H1 (cell line): Measurements from ENCODE around the gene NTMT1. TPM values are rescaled to one million over a fixed set of nuclear protein-coding genes. Genes with fewer than 3 reads are reported as not detected.

Experiments used
- CTCF ChIA-PET: fragments of 300-600 bp; sonication (Branson Sonifier 250); formaldehyde crosslinking; loops from one replicate; lab custom pipeline; 2021; ENCODE audit not compliant: partially characterized antibody; lab: Charles Lee
- POLR2A ChIA-PET: fragments of 300-600 bp; sonication (Branson Sonifier 250); formaldehyde crosslinking; loops from one replicate; lab custom pipeline; 2021; ENCODE audit warnings: inconsistent platforms; ENCODE audit not compliant: partially characterized antibody; lab: Charles Lee
- DNase-seq, 2 experiments: peaks; one replicate each; pipeline versions ENCODE4 v3.0.0 to v3.0.0-alpha.2; 2010 to 2022; ENCODE audit warnings: low spot score in 2 of 2, low read depth in 1 of 2, mixed read lengths in 1 of 2
- FAIRE-seq: peaks from 2 replicates; lab custom pipeline; 2011; peaks lifted over from hg19 to GRCh38; lab: Jason Lieb, UNC
- H2AFZ ChIP-seq: 2 replicates; pipeline ENCODE4 v1.8.1; 2012; ENCODE audit warnings: low read length, inconsistent platforms
- H2AK5ac ChIP-seq: 2 replicates; pipeline ENCODE4 v1.6.1; 2013; ENCODE audit warnings: low read depth, low read length
- H2BK120ac ChIP-seq: replicated peaks from 2 replicates; pipeline ENCODE3; 2013; ENCODE audit warnings: low read depth, low read length, inconsistent platforms
- H2BK12ac ChIP-seq: 2 replicates; pipeline ENCODE4 v1.6.1; 2013; ENCODE audit warnings: low read depth, low read length
- H2BK15ac ChIP-seq: 2 replicates; pipeline ENCODE4 v1.6.1; 2013; ENCODE audit warnings: low read length
- H2BK20ac ChIP-seq: 2 replicates; pipeline ENCODE4 v1.6.1; 2013; ENCODE audit warnings: low read length
- H2BK5ac ChIP-seq: 2 replicates; pipeline ENCODE4 v1.6.1; 2013; ENCODE audit warnings: low read depth, low read length
- H3K14ac ChIP-seq: 2 replicates; pipeline ENCODE4 v1.6.1; 2013; ENCODE audit warnings: inconsistent platforms; ENCODE audit not compliant: insufficient read length
- H3K18ac ChIP-seq: 2 replicates; pipeline ENCODE4 v1.6.1; 2013; ENCODE audit warnings: low read length; ENCODE audit errors: extremely low read depth
- H3K23ac ChIP-seq: 2 replicates; pipeline ENCODE4 v1.6.1; 2013; ENCODE audit warnings: inconsistent platforms; ENCODE audit not compliant: insufficient read length
- H3K23me2 ChIP-seq: 2 replicates; pipeline ENCODE4 v1.6.1; 2013; ENCODE audit warnings: low read depth, low read length
- H3K27ac ChIP-seq: 2 replicates; pipeline ENCODE4 v1.6.1; 2011; ENCODE audit warnings: low read depth, low read length, inconsistent platforms
- H3K27me3 ChIP-seq, 4 experiments: replicated peaks in 1 of 4; 1 replicate in 1 of 4; 2 replicates in 3 of 4; pipeline versions ENCODE4 v1.6.1 to v1.8.1; 2011 to 2013; ENCODE audit warnings: low read length in 3 of 4, mild to moderate bottlenecking in 3 of 4, inconsistent platforms in 2 of 4, mixed read lengths in 2 of 4, moderate library complexity in 1 of 4; ENCODE audit not compliant: control insufficient read depth in 3 of 4, insufficient read depth in 3 of 4; ENCODE audit errors: extremely low read depth in 1 of 4
- H3K36me3 ChIP-seq, 4 experiments: 2 replicates each; pipeline versions ENCODE4 v1.6.1 to v1.8.1; 2011 to 2013; ENCODE audit warnings: mild to moderate bottlenecking in 4 of 4, low read length in 3 of 4, moderate library complexity in 2 of 4, control low read depth in 1 of 4, inconsistent platforms in 1 of 4; ENCODE audit not compliant: insufficient read depth in 4 of 4, control insufficient read depth in 2 of 4
- H3K4ac ChIP-seq: replicated peaks from 2 replicates; pipeline ENCODE3; 2013; ENCODE audit warnings: low read length, low read depth, mixed read lengths, inconsistent platforms; ENCODE audit not compliant: insufficient read length
- H3K4me1 ChIP-seq, 4 experiments: replicated peaks in 1 of 4; 1 replicate in 1 of 4; 2 replicates in 3 of 4; pipeline versions ENCODE4 v1.6.1 to v1.8.1; 2011 to 2013; ENCODE audit warnings: low read length in 3 of 4, inconsistent platforms in 2 of 4, mixed read lengths in 1 of 4; ENCODE audit not compliant: insufficient read depth in 4 of 4, control insufficient read depth in 3 of 4
- H3K4me2 ChIP-seq, 2 experiments: 2 replicates each; pipeline versions ENCODE4 v1.6.1 to v1.8.1; 2011 to 2013; ENCODE audit warnings: low read depth in 2 of 2, low read length in 2 of 2, control low read depth in 1 of 2, inconsistent platforms in 1 of 2, mild to moderate bottlenecking in 1 of 2; ENCODE audit not compliant: insufficient read depth in 1 of 2
- H3K4me3 ChIP-seq, 4 experiments: fragments of 200-600, 300-600 bp in 1 of 4; sonication (generic), shearing (Covaris generic), sonication (Bioruptor Twin) in 1 of 4; 2 replicates each; pipeline versions ENCODE4 v1.5.1 to v1.8.1; 2011 to 2016; ENCODE audit warnings: low read length in 4 of 4, low read depth in 3 of 4, control low read depth in 2 of 4, inconsistent platforms in 2 of 4, mild to moderate bottlenecking in 2 of 4, mixed read lengths in 1 of 4, moderate library complexity in 1 of 4; ENCODE audit not compliant: insufficient read depth in 2 of 4; ENCODE audit errors: extremely low read depth in 1 of 4
- H3K56ac ChIP-seq: replicated peaks from 2 replicates; pipeline ENCODE3; 2013; ENCODE audit warnings: low read depth, mild to moderate bottlenecking, mixed read lengths, low read length, inconsistent platforms; ENCODE audit not compliant: insufficient read length
- H3K79me1 ChIP-seq: 2 replicates; pipeline ENCODE4 v1.6.1; 2013; ENCODE audit warnings: low read depth, low read length, control low read depth
- H3K79me2 ChIP-seq, 2 experiments: 2 replicates each; pipeline versions ENCODE4 v1.6.1 to v1.8.1; 2012 to 2013; ENCODE audit warnings: low read length in 2 of 2, mild to moderate bottlenecking in 2 of 2, inconsistent platforms in 1 of 2; ENCODE audit not compliant: insufficient read depth in 2 of 2, control insufficient read depth in 1 of 2
- H3K9ac ChIP-seq, 4 experiments: replicated peaks in 1 of 4; 1 replicate in 1 of 4; 2 replicates in 3 of 4; pipeline versions ENCODE4 v1.6.1 to v1.8.1; 2011 to 2013; ENCODE audit warnings: low read depth in 3 of 4, low read length in 3 of 4, control low read depth in 2 of 4, mild to moderate bottlenecking in 2 of 4, moderate library complexity in 2 of 4, inconsistent platforms in 1 of 4; ENCODE audit errors: extremely low read depth in 1 of 4
- H3K9me3 ChIP-seq, 2 experiments: 2 replicates each; pipeline versions ENCODE4 v1.6.1 to v1.8.1; 2012 to 2013; ENCODE audit warnings: mild to moderate bottlenecking in 2 of 2, moderate library complexity in 2 of 2, control low read depth in 1 of 2, inconsistent platforms in 1 of 2, low read depth in 1 of 2, low read length in 1 of 2, mixed read lengths in 1 of 2; ENCODE audit not compliant: insufficient read depth in 2 of 2
- H4K20me1 ChIP-seq, 2 experiments: replicated peaks in 1 of 2; 2 replicates each; pipeline versions ENCODE3 to v1.8.1; 2011 to 2013; ENCODE audit warnings: inconsistent platforms in 2 of 2, low read length in 2 of 2, mild to moderate bottlenecking in 1 of 2; ENCODE audit not compliant: insufficient read depth in 2 of 2, control insufficient read depth in 1 of 2
- H4K5ac ChIP-seq: 2 replicates; pipeline ENCODE4 v1.6.1; 2013; ENCODE audit warnings: low read length, low read depth, mixed read lengths, inconsistent platforms; ENCODE audit not compliant: insufficient read length
- H4K8ac ChIP-seq: 2 replicates; pipeline ENCODE4 v1.8.0; 2013; ENCODE audit warnings: mild to moderate bottlenecking, moderate library complexity, low read length, inconsistent platforms; ENCODE audit not compliant: insufficient read depth; ENCODE audit errors: extremely low read depth
- H4K91ac ChIP-seq: replicated peaks from 2 replicates; pipeline ENCODE3; 2013; ENCODE audit warnings: low read length, mixed read lengths, inconsistent platforms; ENCODE audit not compliant: insufficient read length
- ASH2L ChIP-seq: fragments of 200-600, 300-600 bp; sonication (generic); IDR thresholded peaks from one replicate; pipeline ENCODE4 v1.7.1; 2017; ENCODE audit warnings: low read length
- CHD2 ChIP-seq: IDR thresholded peaks from 2 replicates; pipeline ENCODE4 v1.6.1; 2012; ENCODE audit warnings: low read length, improper control_type of control experiment
- EZH2 ChIP-seq: fragments of 200-600 bp; sonication (generic); IDR thresholded peaks from 2 replicates; pipeline ENCODE4 v1.7.1; 2012; ENCODE audit warnings: low read depth, mild to moderate bottlenecking, moderate library complexity, low read length, inconsistent platforms; ENCODE audit not compliant: severe bottlenecking
- FOSL1 ChIP-seq: IDR thresholded peaks from 2 replicates; pipeline ENCODE4 v1.6.1; 2011; ENCODE audit warnings: mild to moderate bottlenecking, low read depth, low read length, moderate library complexity; ENCODE audit not compliant: insufficient read depth
- MAFK ChIP-seq: IDR thresholded peaks from 2 replicates; pipeline ENCODE4 v1.6.1; 2012; ENCODE audit warnings: low read depth, mild to moderate bottlenecking, improper control_type of control experiment, low read length
- NANOG ChIP-seq: IDR thresholded peaks from 2 replicates; pipeline ENCODE4 v1.6.1; 2011; ENCODE audit warnings: low read length, low read depth, mild to moderate bottlenecking, inconsistent platforms; ENCODE audit not compliant: insufficient read depth, poor library complexity, severe bottlenecking
- POU5F1 ChIP-seq: IDR thresholded peaks from 2 replicates; pipeline ENCODE4 v1.6.1; 2011; ENCODE audit warnings: low read depth, mild to moderate bottlenecking, low read length, moderate library complexity
- SIN3A ChIP-seq, 2 experiments: IDR thresholded peaks in 1 of 2; conservative IDR thresholded peaks in 1 of 2; 2 replicates each; pipeline ENCODE4 v1.6.1; 2011 to 2012; ENCODE audit warnings: low read length in 2 of 2, improper control_type of control experiment in 1 of 2, low read depth in 1 of 2, mild to moderate bottlenecking in 1 of 2
- SRF ChIP-seq: IDR thresholded peaks from 2 replicates; pipeline ENCODE4 v1.6.1; 2011; ENCODE audit warnings: mild to moderate bottlenecking, low read depth, low read length, moderate library complexity
- YY1 ChIP-seq: IDR thresholded peaks from 2 replicates; pipeline ENCODE4 v1.6.1; 2011; ENCODE audit warnings: low read depth, mild to moderate bottlenecking, low read length
- WGBS, 2 experiments: shearing (Covaris generic) in 1 of 2; methylation state at CpG; one replicate each; pipeline versions ENCODE4 v1.1.6 to v1.1.7; 2013 to 2015; ENCODE audit warnings: low lambda C conversion rate in 2 of 2, mixed read lengths in 2 of 2, inconsistent platforms in 1 of 2, low coverage in 1 of 2, missing lambda C conversion rate in 1 of 2; ENCODE audit not compliant: insufficient replicate concordance in 2 of 2, insufficient coverage in 1 of 2, insufficient read length in 1 of 2; ENCODE audit errors: extremely low coverage in 1 of 2, missing lambda C conversion rate in 1 of 2; 5-methylcytosine and 5-hydroxymethylcytosine counted together
- polyA plus RNA-seq, 7 experiments: library from polyadenylated mRNA; depleted of rRNA in 3 of 7; stranded (reverse) in 5 of 7; unstranded in 2 of 7; fragments of >200 nt in 5 of 7; fragments of 200-250 nt in 2 of 7; gene quantifications; 1 replicate in 5 of 7; 2 replicates in 1 of 7; 4 replicates in 1 of 7; pipeline versions ENCODE4 v1.2.1 to v1.2.3, GENCODE V29; 2011 to 2013; ENCODE audit warnings: missing spikeins in 2 of 7, mixed read lengths in 2 of 7
- total RNA-seq: library from RNA; stranded (reverse); fragmentation: NEBNext Ultra II Directional; extraction: Animal tissue kit (Norgen Biotek cat#: 25700); gene quantifications from 2 replicates; pipeline ENCODE4 v1.2.1, GENCODE V29; 2021
- TF ChIP-seq, protein P1 (sequence below): IDR thresholded peaks from 2 replicates; pipeline ENCODE4 v1.6.1; 2011; ENCODE audit warnings: low read depth, mild to moderate bottlenecking, low read length; ENCODE audit not compliant: insufficient read depth
- TF ChIP-seq, protein P2 (sequence below): IDR thresholded peaks from 2 replicates; pipeline ENCODE4 v1.6.1; 2012; ENCODE audit warnings: inconsistent platforms

The NTMT1 gene
- total and polyA plus RNA-seq, 2 of the 8 experiments (the other 6 are each of a cell fraction or from before 2014, with no cell fraction given) = 66.8 to 70.2 TPM

- POLR2A ChIA-PET = interaction anchor here (0.7 kb wide), 1 partner anchor 37 kb away, joined by 3 read pairs; no protein-coding TSS in a partner anchor
- no peak overlapping the region for H2AFZ ChIP-seq
- no peak for FAIRE-seq
- TF ChIP-seq SIN3A (conservative IDR thresholded peaks at IDR 0.05 in 1 of 2, IDR thresholded peaks at IDR 0.05 in 1 of 2; ENCODE audit: low read depth in 1 of 2, low read length in 2 of 2) (no peak), ASH2L (no peak), FOSL1 (no peak), EZH2 (no peak), MAFK (no peak), SRF (no peak), POU5F1 (no peak), NANOG (no peak), CHD2 (no peak), YY1 (no peak)
- TF ChIP-seq, protein P1, sequence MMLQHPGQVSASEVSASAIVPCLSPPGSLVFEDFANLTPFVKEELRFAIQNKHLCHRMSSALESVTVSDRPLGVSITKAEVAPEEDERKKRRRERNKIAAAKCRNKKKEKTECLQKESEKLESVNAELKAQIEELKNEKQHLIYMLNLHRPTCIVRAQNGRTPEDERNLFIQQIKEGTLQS = no peak
- TF ChIP-seq, protein P2, sequence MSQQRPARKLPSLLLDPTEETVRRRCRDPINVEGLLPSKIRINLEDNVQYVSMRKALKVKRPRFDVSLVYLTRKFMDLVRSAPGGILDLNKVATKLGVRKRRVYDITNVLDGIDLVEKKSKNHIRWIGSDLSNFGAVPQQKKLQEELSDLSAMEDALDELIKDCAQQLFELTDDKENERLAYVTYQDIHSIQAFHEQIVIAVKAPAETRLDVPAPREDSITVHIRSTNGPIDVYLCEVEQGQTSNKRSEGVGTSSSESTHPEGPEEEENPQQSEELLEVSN = no peak
Observed at GRCh38 chr9:129679537-129679936, 53.6 kb downstream of the NTMT1 start.

More at GRCh38 chr9:129679537-129679936, 53.6 kb downstream of the NTMT1 start:
- Histone ChIP-seq H3K23me2 (no peaks in the 10 kb centered on the region), H2BK5ac (no peak overlapping the region), H3K56ac (no peak overlapping the region), H3K79me2 (no peaks in the 10 kb centered on the region), H3K4me1 (peaks cover 0 to 2% (median 0%) of the 10 kb centered on the region in 4 experiments; a peak in 3 of 7 replicates), H4K91ac (no peak overlapping the region), H3K9ac (no peak overlapping the region), H4K8ac (no peak overlapping the region), H4K5ac (no peak overlapping the region), H2BK120ac (no peak overlapping the region), H2BK20ac (no peak overlapping the region), H3K36me3 (no peaks in the 10 kb centered on the region), H2AK5ac (no peak overlapping the region), H3K9me3 (no peaks in the 10 kb centered on the region), H3K4me2 (no peak overlapping the region), H4K20me1 (no peaks in the 10 kb centered on the region), H3K79me1 (no peaks in the 10 kb centered on the region), H3K27me3 (no peaks in the 10 kb centered on the region; a peak in 2 of 7 replicates), H3K4ac (no peak overlapping the region), H3K23ac (no peak overlapping the region), H3K18ac (no peak overlapping the region), H3K27ac (no peak overlapping the region), H3K14ac (no peak overlapping the region), H3K4me3 (no peak overlapping the region), H2BK12ac (no peak overlapping the region), H2BK15ac (no peak overlapping the region)
- DNase-seq = no peak
- 75% methylated on average over 9 of the region's 9 CpGs; no CpG with 5 or more reads in 1 of the 2 experiments for WGBS, 2 experiments
- CTCF ChIA-PET = interaction anchor here (1.2 to 1.8 kb wide), 3 partner anchors 11 to 104 kb away, joined by 3 to 5 read pairs (median 3); no protein-coding TSS in a partner anchor
